HepG2 (cell line): ENCODE data around the gene CCBE1. TPM values are rescaled to one million over a fixed set of nuclear protein-coding genes. Genes with fewer than 3 reads are reported as not detected.

Source experiments
- ATAC-seq: fragments of 200-7000 bp; cut with Tn5 transposase; 3 replicates; pipeline ENCODE4 v1.9.1; 2020; ENCODE audit warnings: mild to moderate bottlenecking, moderate library complexity
- BruUV-seq: library from RNA; stranded (reverse); fragments of 400-500 nt; replicated peaks from 2 replicates; lab custom pipeline; 2021; lab: Mats Ljungman, UMichigan
- CTCF ChIA-PET: fragments of 300-600 bp; formaldehyde crosslinking; extraction: SDS; loops from one replicate; lab custom pipeline; 2021; ENCODE audit warnings: low total read pairs, inconsistent platforms, low intra/inter-chr PET ratio; lab: Yijun Ruan, JAX
- POLR2A ChIA-PET: fragments of 350-600 bp; sonication (Branson Sonifier 250); formaldehyde crosslinking; loops from one replicate; lab custom pipeline; 2020; ENCODE audit warnings: antibody characterized with exemption, inconsistent platforms; lab: Yijun Ruan, JAX
- DNase-seq: peaks from one replicate; pipeline ENCODE4 v3.0.0-alpha.2; 2015; ENCODE audit warnings: low spot score
- FAIRE-seq: peaks from 3 replicates; lab custom pipeline; 2011; peaks lifted over from hg19 to GRCh38; lab: Jason Lieb, UNC
- H2AFZ ChIP-seq: one replicate; pipeline ENCODE4 v1.6.1; 2011; ENCODE audit warnings: low read length, inconsistent platforms
- H3K27ac ChIP-seq: fragments of 300-600 bp; 3 replicates; pipeline ENCODE4 v1.8.0; 2011; ENCODE audit warnings: mixed run types, mild to moderate bottlenecking, mixed read lengths, low read length, inconsistent platforms; ENCODE audit not compliant: insufficient read depth; ENCODE audit errors: extremely low read length
- H3K27me3 ChIP-seq, 2 experiments: fragments of 200-600 bp in 1 of 2; 2 replicates in 1 of 2; 3 replicates in 1 of 2; pipeline versions ENCODE4 v1.6.0 to v1.8.0; 2011; ENCODE audit warnings: low read length in 2 of 2, mild to moderate bottlenecking in 2 of 2, moderate library complexity in 2 of 2, inconsistent platforms in 1 of 2; ENCODE audit not compliant: insufficient read depth in 2 of 2, control insufficient read depth in 1 of 2
- H3K36me3 ChIP-seq, 2 experiments: fragments of 200-600 bp in 1 of 2; replicated peaks in 1 of 2; 2 replicates in 1 of 2; 3 replicates in 1 of 2; pipeline versions ENCODE4 v1.5.1 to v1.8.0; 2011; ENCODE audit warnings: low read length in 2 of 2, inconsistent platforms in 1 of 2; ENCODE audit not compliant: insufficient read depth in 2 of 2, control insufficient read depth in 1 of 2
- H3K4me1 ChIP-seq: 2 replicates; pipeline ENCODE4 v1.5.1; 2012; ENCODE audit warnings: low read length, inconsistent platforms; ENCODE audit not compliant: insufficient read depth
- H3K4me2 ChIP-seq: 2 replicates; pipeline ENCODE4 v1.6.0; 2011; ENCODE audit warnings: low read depth, low read length, inconsistent platforms
- H3K4me3 ChIP-seq, 3 experiments: fragments of 200-600 bp in 1 of 3; sonication (generic), shearing (Covaris generic) in 1 of 3; replicated peaks in 1 of 3; 2 replicates each; pipeline ENCODE4 v1.5.1; 2011 to 2016; ENCODE audit warnings: low read length in 3 of 3, inconsistent platforms in 2 of 3, low read depth in 2 of 3, mild to moderate bottlenecking in 2 of 3, control low read depth in 1 of 3, mixed read lengths in 1 of 3; ENCODE audit not compliant: insufficient read depth in 1 of 3
- H3K79me2 ChIP-seq: one replicate; pipeline ENCODE4 v1.6.1; 2011; ENCODE audit warnings: low read length, inconsistent platforms; ENCODE audit not compliant: insufficient read depth
- H3K9ac ChIP-seq: 2 replicates; pipeline ENCODE4 v1.6.0; 2011; ENCODE audit warnings: mild to moderate bottlenecking, low read depth, low read length, inconsistent platforms; ENCODE audit not compliant: insufficient read depth
- H3K9me3 ChIP-seq: 2 replicates; pipeline ENCODE4 v1.5.1; 2012; ENCODE audit warnings: mild to moderate bottlenecking, low read length
- H4K20me1 ChIP-seq: 2 replicates; pipeline ENCODE4 v1.6.0; 2011; ENCODE audit warnings: inconsistent platforms, mild to moderate bottlenecking, low read length, moderate library complexity; ENCODE audit not compliant: insufficient read depth
- ATF1 ChIP-seq: IDR thresholded peaks from 2 replicates; pipeline ENCODE4 v1.6.1; 2016; ENCODE audit warnings: mild to moderate bottlenecking, control low read depth
- CHD4 ChIP-seq: fragments of 200-600 bp; sonication (generic); IDR thresholded peaks from 2 replicates; pipeline ENCODE4 v1.7.0; 2017; ENCODE audit warnings: mild to moderate bottlenecking, low read length, borderline replicate concordance
- HOXA5 ChIP-seq: sonication (generic); formaldehyde crosslinking; IDR thresholded peaks from 2 replicates; pipeline ENCODE4 v1.4.0; 2020; ENCODE audit warnings: missing genetic modification reagents
- KDM5A ChIP-seq: fragments of 200-600 bp; sonication (generic); IDR thresholded peaks from 2 replicates; pipeline ENCODE4 v1.7.0; 2018; ENCODE audit warnings: antibody characterized with exemption, mild to moderate bottlenecking, low read length, borderline replicate concordance
- LCORL ChIP-seq, 2 experiments: fragments of 450-650 bp in 1 of 2; sonication (generic) in 1 of 2; formaldehyde crosslinking in 1 of 2; IDR thresholded peaks; 2 replicates each; pipeline versions ENCODE4 v1.5.0 to v1.6.1; 2017 to 2020; ENCODE audit warnings: antibody characterized with exemption in 1 of 2, missing genetic modification reagents in 1 of 2
- RFX1 ChIP-seq: fragments of 450-650 bp; IDR thresholded peaks from 2 replicates; pipeline ENCODE4 v1.6.1; 2017
- TOE1 ChIP-seq: sonication (generic); formaldehyde crosslinking; IDR thresholded peaks from 2 replicates; pipeline ENCODE4 v1.4.0; 2020; ENCODE audit warnings: mild to moderate bottlenecking, missing genetic modification reagents
- ZNF772 ChIP-seq: sonication (generic); formaldehyde crosslinking; IDR thresholded peaks from 2 replicates; pipeline ENCODE4 v1.5.0; 2020; ENCODE audit warnings: mild to moderate bottlenecking, missing genetic modification reagents
- WGBS: methylation state at CpG from one replicate; pipeline ENCODE4 v1.1.6; 2017; ENCODE audit warnings: low lambda C conversion rate; 5-methylcytosine and 5-hydroxymethylcytosine counted together
- in situ Hi-C: cut with HindIII; loops from 2 replicates; pipeline ENCODE4 v1.10.0; 2017; ENCODE audit warnings: low pct_unique_long_range_greater_than_20kb; ENCODE audit not compliant: extremely low pct_ligation_motif_present
- intact Hi-C: fragments of 100-400 bp; cut with micrococcal nuclease; formaldehyde crosslinking; loops from one replicate; pipeline ENCODE4 v1.10.0; 2022; ENCODE audit not compliant: unreplicated experiment
- polyA plus RNA-seq, 8 experiments: library from polyadenylated mRNA; depleted of rRNA in 3 of 8; stranded (reverse) in 7 of 8; unstranded in 1 of 8; fragments of >200 nt; fragmentation: Illumina TruSeq in 4 of 8; extraction: Trizol in 4 of 8; gene quantifications; 2 replicates each; pipeline versions ENCODE4 v1.2.1 to v1.2.3, GENCODE V29; 2011 to 2016; ENCODE audit warnings: low read depth in 4 of 8, missing spikeins in 1 of 8, mixed read lengths in 1 of 8; ENCODE audit not compliant: insufficient read depth in 1 of 8
- total RNA-seq, 5 experiments: library from RNA; depleted of rRNA; stranded (reverse); fragments of >200 nt; fragmentation: Illumina TruSeq; extraction: Trizol; gene quantifications; 2 replicates each; pipeline ENCODE4 v1.2.3, GENCODE V29; 2016; ENCODE audit warnings: low read depth in 1 of 5
- TF ChIP-seq, protein P1 (sequence below): sonication (generic); formaldehyde crosslinking; conservative IDR thresholded peaks from 2 replicates; pipeline ENCODE4 v1.8.0; 2022; ENCODE audit warnings: missing genetic modification reagents
- TF ChIP-seq, protein P2 (sequence below): sonication (generic); formaldehyde crosslinking; conservative IDR thresholded peaks from 2 replicates; pipeline ENCODE4 v1.4.0; 2020; ENCODE audit warnings: missing genetic modification reagents

Gene CCBE1
- total and polyA plus RNA-seq, 2 of the 13 experiments (the other 11 are each of a cell fraction or from before 2014, with no cell fraction given), result not detected

DNA sequence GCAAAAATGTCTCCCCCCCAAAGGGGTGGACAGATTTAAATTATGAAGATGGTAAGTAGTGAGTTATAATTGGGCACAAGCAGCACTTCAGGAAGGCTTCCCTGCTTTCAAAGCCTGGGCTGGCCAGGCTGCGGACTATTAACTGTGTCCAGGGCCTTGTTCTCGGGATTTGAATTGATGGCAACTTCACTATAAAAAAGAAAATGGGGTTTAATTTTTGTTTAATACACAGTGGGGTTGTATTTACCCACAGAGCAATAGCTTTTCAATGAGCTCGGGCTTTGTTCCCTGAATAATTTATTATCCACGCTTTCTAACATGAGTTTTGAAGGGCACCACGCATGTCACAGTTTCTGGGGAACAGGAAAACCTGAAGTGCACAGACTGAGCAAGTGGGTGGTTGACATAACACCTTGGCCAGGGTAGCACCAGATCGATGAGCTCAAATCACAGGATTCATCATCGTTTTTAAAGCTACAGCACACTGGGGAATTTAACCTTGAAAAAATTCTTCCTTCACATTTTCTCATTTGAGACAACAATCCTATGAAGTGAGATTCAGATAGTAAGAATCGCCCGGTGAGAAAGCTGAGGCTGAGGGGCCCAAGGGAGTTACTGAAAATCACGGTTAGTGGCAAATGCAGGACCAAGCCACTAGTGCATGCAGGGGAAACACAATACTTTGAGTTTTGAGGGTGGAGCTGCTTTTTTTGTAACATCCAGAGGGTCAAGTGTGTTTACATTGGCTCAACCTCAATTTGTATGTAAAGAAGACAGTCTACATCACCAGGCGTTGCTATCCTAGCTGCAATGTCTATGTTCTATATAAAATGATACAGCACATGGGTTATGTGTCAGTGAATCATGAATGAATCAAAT, 309.3 kb downstream of the CCBE1 start:
- in situ Hi-C loops, result no loop called here
- Histone ChIP-seq H3K36me3 (no peaks in the 10 kb centered on the region), H3K4me1 (no peaks in the 10 kb centered on the region), H2AFZ (no peak overlapping the region), H3K79me2 (no peaks in the 10 kb centered on the region), H3K27me3 (peaks cover 0 to 25% of the 10 kb centered on the region in 2 experiments; a peak in 2 of 5 replicates), H3K4me2 (no peak overlapping the region), H3K27ac (no peak overlapping the region), H3K9me3 (no peaks in the 10 kb centered on the region), H3K9ac (no peak overlapping the region), H4K20me1 (no peaks in the 10 kb centered on the region), H3K4me3 (no peak overlapping the region)
- ATAC-seq (no peak), FAIRE-seq (no peak), DNase-seq (no peak)
- intact Hi-C loops, result no loop called here
- CTCF ChIA-PET, result no interaction called here
- POLR2A ChIA-PET, result no interaction called here
- TF ChIP-seq, protein P1, sequence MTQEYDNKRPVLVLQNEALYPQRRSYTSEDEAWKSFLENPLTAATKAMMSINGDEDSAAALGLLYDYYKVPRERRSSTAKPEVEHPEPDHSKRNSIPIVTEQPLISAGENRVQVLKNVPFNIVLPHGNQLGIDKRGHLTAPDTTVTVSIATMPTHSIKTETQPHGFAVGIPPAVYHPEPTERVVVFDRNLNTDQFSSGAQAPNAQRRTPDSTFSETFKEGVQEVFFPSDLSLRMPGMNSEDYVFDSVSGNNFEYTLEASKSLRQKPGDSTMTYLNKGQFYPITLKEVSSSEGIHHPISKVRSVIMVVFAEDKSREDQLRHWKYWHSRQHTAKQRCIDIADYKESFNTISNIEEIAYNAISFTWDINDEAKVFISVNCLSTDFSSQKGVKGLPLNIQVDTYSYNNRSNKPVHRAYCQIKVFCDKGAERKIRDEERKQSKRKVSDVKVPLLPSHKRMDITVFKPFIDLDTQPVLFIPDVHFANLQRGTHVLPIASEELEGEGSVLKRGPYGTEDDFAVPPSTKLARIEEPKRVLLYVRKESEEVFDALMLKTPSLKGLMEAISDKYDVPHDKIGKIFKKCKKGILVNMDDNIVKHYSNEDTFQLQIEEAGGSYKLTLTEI (CRISPR knock-in tag), result no peak
- TF ChIP-seq CHD4, result no peak
- TF ChIP-seq, protein P2, sequence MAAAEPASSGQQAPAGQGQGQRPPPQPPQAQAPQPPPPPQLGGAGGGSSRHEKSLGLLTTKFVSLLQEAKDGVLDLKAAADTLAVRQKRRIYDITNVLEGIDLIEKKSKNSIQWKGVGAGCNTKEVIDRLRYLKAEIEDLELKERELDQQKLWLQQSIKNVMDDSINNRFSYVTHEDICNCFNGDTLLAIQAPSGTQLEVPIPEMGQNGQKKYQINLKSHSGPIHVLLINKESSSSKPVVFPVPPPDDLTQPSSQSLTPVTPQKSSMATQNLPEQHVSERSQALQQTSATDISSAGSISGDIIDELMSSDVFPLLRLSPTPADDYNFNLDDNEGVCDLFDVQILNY (CRISPR knock-in tag), result no peak
- no peak for TF ChIP-seq KDM5A
- TF ChIP-seq ZNF772 (CRISPR knock-in tag), result no peak
- no peak for TF ChIP-seq ATF1 (CRISPR knock-in tag)
- no peak for TF ChIP-seq RFX1
- TF ChIP-seq LCORL (IDR thresholded peaks at IDR 0.05), result no peak
- TF ChIP-seq LCORL (CRISPR knock-in tag; IDR thresholded peaks at IDR 0.05), result no peak
- no peak for TF ChIP-seq TOE1 (CRISPR knock-in tag)
- TF ChIP-seq HOXA5, result no peak
- BruUV-seq, result no TSS peak
- WGBS, result 28% methylated on average over 11 of the region's 11 CpGs
